ENCODE measurements around the gene SAE1. TPM values are rescaled to one million over a fixed set of nuclear protein-coding genes. Genes with fewer than 3 reads are reported as not detected.

The SAE1 gene

Small RNAs within 50 kb of the gene (small RNA-seq; reads per million reads assigned to genes)
- not detected for gene MIR3190 (ENCODE audit: insufficient read depth)
